Measurements from ENCODE around the gene TRAF1.

The TRAF1 gene

GRCh38 chr9:120910643-120911042 is 16.0 kb downstream of the TRAF1 start:
- no peak for DNase-seq (ENCODE audit: low spot score)
- TF ChIP-seq, protein P1, sequence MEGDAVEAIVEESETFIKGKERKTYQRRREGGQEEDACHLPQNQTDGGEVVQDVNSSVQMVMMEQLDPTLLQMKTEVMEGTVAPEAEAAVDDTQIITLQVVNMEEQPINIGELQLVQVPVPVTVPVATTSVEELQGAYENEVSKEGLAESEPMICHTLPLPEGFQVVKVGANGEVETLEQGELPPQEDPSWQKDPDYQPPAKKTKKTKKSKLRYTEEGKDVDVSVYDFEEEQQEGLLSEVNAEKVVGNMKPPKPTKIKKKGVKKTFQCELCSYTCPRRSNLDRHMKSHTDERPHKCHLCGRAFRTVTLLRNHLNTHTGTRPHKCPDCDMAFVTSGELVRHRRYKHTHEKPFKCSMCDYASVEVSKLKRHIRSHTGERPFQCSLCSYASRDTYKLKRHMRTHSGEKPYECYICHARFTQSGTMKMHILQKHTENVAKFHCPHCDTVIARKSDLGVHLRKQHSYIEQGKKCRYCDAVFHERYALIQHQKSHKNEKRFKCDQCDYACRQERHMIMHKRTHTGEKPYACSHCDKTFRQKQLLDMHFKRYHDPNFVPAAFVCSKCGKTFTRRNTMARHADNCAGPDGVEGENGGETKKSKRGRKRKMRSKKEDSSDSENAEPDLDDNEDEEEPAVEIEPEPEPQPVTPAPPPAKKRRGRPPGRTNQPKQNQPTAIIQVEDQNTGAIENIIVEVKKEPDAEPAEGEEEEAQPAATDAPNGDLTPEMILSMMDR (IDR thresholded peaks at IDR 0.05; ENCODE audit: extremely low read depth, missing control alignments) = no peak

GRCh38 chr9:120909904-120910303 is 16.7 kb downstream of the TRAF1 start:
- DNase-seq (ENCODE audit: low spot score) = no peak
- TF ChIP-seq, protein P1 (IDR thresholded peaks at IDR 0.05; ENCODE audit: extremely low read depth, missing control alignments) = no peak

DNA sequence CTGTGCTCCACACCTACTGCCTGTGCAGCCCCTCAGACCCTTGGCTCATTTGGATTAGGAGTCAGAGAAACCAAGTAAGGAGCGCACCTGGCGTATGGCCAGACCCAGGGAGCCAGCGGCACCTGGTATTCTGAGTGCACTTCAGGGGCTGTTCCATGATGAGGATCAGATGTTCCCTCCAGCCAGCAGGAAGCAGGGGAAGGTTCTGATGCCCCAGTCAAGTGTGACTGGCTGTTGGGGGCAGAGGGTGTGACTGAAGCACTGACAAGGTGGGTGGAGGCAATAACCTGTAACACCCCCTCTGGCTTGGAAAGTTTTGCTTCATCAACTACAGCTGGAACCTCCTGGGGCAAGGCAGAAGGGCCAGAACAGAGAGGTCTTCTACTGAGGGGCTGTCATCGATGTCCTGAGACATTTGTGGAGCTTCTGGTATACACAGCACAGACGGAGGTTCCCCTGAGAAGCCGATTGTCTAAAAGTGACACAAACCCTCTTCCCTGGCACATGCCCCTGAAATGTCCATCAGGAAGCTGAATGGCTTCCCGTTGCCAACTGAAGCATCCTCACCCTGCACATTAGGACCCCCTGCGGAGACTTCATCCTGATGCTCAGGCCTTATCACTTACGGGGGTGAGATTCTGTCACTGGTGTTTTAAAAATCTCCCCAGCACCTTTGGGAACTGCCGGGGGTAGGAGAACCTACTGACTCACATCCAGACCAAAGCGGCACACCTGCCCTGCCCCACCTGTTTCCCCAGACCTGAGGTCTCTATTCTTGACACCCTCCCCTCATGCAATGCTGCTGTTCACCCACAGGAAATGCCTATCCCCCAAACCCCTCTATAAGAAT is 21.1 kb downstream of the TRAF1 start:
- DNase-seq (ENCODE audit: low spot score) = no peak
- TF ChIP-seq, protein P1 (IDR thresholded peaks at IDR 0.05; ENCODE audit: extremely low read depth, missing control alignments) = no peak

DNA sequence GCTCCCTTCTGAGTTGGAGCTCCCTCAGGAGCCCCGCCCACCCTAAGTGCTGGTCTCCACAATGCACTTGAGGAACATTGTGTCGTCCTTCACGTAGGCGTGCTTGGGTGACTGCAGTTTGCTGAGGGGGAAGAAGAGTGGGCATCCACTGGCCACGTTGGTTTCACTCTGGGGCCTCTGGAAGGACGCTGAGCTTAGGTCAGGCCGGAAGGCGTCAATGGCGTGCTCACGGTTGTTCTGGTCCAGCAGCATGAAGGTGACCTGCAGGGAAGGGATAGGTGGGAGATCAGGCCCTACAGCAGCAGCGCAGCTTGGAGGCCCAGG is 21.7 kb downstream of the TRAF1 start:
- no peak for DNase-seq (ENCODE audit: low spot score)
- TF ChIP-seq, protein P1 (IDR thresholded peaks at IDR 0.05; ENCODE audit: extremely low read depth, missing control alignments) = no peak

DNA sequence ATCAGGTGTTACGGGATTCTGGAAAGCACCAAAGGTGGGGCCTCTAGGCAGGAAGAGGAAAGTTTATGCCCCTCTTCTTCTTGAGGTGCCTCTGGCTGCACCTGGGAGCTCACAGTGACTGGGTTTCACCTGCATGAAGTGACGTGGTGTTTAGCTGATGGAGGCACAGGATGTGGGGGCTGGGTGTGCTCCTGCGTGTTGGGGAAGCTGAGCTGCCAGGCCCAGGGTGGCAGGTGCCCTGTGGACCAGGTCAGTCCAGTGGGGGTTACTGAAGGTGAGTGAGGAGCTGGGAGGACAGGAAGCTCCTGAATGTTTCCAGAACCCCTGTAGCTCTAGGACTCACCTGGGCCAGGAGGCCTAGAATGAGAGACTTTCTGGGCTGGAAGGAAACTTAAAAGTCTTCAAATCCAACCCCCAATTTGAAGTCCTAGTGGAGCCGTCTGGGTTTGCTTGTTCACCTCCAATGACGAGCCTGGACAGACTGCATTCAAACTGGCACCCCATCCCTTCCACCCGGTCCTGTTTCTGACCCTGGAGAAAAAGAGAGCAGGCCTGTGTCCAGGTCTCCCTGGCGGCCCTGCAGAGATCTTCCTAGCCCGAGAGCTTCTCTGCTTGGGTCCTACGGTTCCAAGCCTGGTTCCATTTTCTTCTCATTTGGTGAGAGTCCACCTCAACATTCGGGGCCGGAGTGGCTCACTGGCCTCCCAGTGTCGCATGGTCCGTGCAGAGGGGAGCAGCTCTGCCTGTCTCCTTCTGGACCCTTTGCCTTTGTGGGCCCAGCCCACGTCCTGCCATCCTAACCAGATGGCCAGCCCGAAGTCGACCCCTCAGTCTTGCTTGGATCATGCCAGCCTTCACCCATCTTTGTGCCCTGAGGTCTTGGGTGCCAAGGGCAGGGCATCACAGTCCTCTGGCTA is 22.3 kb downstream of the TRAF1 start:
- TF ChIP-seq, protein P1 (IDR thresholded peaks at IDR 0.05; ENCODE audit: extremely low read depth, missing control alignments) = no peak
- DNase-seq (ENCODE audit: low spot score) = no peak

DNA sequence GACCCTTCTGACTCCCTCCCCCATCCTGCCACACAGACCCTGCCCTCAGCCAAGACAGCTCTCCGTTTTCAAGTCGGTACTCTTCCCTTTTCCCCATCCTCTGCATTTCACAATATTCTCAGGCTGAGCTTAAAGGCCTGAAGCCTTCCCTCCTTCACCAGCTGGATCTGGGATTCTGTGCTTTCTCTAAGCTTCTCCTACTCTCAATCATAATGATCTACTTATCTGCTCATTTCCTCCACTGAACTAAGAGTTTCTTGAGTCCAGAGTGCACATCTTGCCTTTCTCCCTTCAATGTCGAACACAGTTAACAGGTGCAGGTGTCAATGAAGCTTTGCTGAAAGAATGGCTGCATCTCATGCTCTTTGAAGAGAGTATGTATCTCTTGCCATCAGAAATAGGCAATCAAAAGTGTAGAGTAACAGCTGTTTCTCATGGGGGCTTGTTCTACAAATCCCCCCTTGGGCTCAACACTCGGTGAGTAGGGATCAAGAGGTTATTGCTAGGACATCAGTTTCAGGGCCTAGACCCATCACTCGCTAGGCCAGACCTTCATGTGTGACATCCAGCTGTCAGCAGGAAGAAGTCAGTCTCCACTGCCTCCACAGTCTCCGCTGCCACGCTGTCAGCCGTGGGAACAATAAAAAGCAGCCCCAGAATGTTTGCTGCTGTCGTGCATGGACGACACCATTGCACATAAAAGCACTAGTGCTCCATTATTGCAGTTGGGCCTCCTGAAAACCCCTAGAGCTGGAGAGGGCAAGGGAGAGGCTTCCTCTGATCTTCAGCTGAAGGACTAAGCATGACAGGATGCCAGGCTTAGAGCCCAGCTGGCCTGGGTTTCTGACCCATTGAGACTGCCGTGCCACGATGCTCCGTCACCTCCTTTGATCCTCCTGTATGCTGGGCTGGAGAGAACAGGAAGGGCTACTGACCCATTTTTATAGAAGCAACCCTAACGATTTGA is 23.7 kb downstream of the TRAF1 start:
- no peak for DNase-seq (ENCODE audit: low spot score)
- TF ChIP-seq, protein P1 (IDR thresholded peaks at IDR 0.05; ENCODE audit: extremely low read depth, missing control alignments) = no peak
